DOHH2 (cell line): ENCODE results near the gene CERS6.

Experiments used
- H3F3A ChIP-seq: fragments of 200-600 bp; sonication (generic), shearing (Covaris generic); 2 replicates; pipeline ENCODE4 v1.6.0; 2016; ENCODE audit warnings: antibody characterized with exemption, mild to moderate bottlenecking; ENCODE audit not compliant: control insufficient read depth, insufficient read depth
- H3K27ac ChIP-seq: fragments of 200-600 bp; sonication (generic); 2 replicates; pipeline ENCODE4 v1.5.1; 2014; ENCODE audit warnings: low read depth, mild to moderate bottlenecking, low read length, moderate library complexity
- H3K27me3 ChIP-seq: fragments of 200-600 bp; sonication (generic); 2 replicates; pipeline ENCODE4 v1.6.1; 2014; ENCODE audit warnings: mild to moderate bottlenecking, low read length, mixed read lengths; ENCODE audit not compliant: control insufficient read depth
- H3K36me3 ChIP-seq: fragments of 200-600 bp; sonication (generic); 2 replicates; pipeline ENCODE4 v1.6.1; 2014; ENCODE audit warnings: mild to moderate bottlenecking, low read length, moderate library complexity, mixed read lengths; ENCODE audit not compliant: control insufficient read depth
- H3K4me1 ChIP-seq: fragments of 200-600 bp; sonication (generic); 2 replicates; pipeline ENCODE4 v1.6.1; 2014; ENCODE audit warnings: mild to moderate bottlenecking, low read length, mixed read lengths; ENCODE audit not compliant: control insufficient read depth
- H3K4me2 ChIP-seq: fragments of 200-600 bp; sonication (generic); 2 replicates; pipeline ENCODE4 v1.6.0; 2014; ENCODE audit warnings: mild to moderate bottlenecking, low read length, moderate library complexity
- H3K4me3 ChIP-seq: fragments of 200-600 bp; sonication (generic); 2 replicates; pipeline ENCODE4 v1.5.1; 2014; ENCODE audit warnings: mild to moderate bottlenecking, low read length, mixed read lengths
- H3K79me2 ChIP-seq: fragments of 200-600 bp; sonication (generic); 2 replicates; pipeline ENCODE4 v1.6.1; 2014; ENCODE audit warnings: mild to moderate bottlenecking, low read length, mixed read lengths; ENCODE audit not compliant: control insufficient read depth
- H3K9me2 ChIP-seq: fragments of 200-600 bp; sonication (generic); replicated peaks from 2 replicates; pipeline ENCODE4 v1.6.1; 2014; ENCODE audit warnings: mild to moderate bottlenecking, low read length, mixed read lengths; ENCODE audit not compliant: control insufficient read depth
- H3K9me3 ChIP-seq: fragments of 200-600 bp; sonication (generic); 2 replicates; pipeline ENCODE4 v1.6.1; 2014; ENCODE audit warnings: antibody characterized with exemption, low read length, mixed read lengths; ENCODE audit not compliant: control insufficient read depth, insufficient read depth
- H4K20me1 ChIP-seq: fragments of 200-600 bp; sonication (generic); 2 replicates; pipeline ENCODE4 v1.6.0; 2014; ENCODE audit warnings: low read depth, mild to moderate bottlenecking, antibody characterized with exemption, low read length, moderate library complexity; ENCODE audit not compliant: control insufficient read depth, insufficient read depth
- EZH2phosphoT487 ChIP-seq: fragments of 200-600 bp; sonication (generic); IDR thresholded peaks from 2 replicates; pipeline ENCODE4 v1.6.1; 2017; ENCODE audit warnings: borderline replicate concordance, mild to moderate bottlenecking, antibody characterized with exemption, low read length, moderate library complexity, mixed read lengths
- TF ChIP-seq, protein P1 (sequence below): fragments of 200-600 bp; sonication (generic); IDR thresholded peaks from one replicate; pipeline ENCODE4 v1.5.1; 2014; ENCODE audit warnings: antibody characterized with exemption, mild to moderate bottlenecking, low read depth, low read length; ENCODE audit not compliant: poor library complexity, severe bottlenecking

The CERS6 gene

DNA sequence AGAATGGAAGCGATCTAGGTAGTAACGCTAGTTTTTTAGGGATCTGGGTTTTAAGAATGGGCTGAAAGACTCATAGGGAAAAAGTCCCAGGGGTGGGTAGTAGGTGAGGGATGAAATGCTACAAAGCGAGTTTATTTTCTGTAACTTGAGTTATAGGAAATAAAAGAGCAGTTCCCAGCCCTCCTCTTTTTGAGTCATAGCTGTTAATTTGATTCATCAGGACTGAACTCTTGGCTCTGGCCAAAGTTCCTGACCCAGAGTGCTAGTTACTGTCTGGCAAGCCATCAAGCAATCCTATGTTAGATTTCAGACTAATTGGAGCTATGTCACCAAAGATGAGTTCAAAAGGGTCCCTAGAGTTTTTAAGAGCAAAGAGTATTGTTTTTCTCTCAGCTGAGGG is 328.9 kb downstream of the CERS6 start:
- Histone ChIP-seq H4K20me1 (no peaks in the 10 kb centered on the region), H3K4me3 (no peak overlapping the region), H3K9me2 (no peaks in the 10 kb centered on the region), H3K27ac (no peak overlapping the region), H3K79me2 (no peaks in the 10 kb centered on the region), H3K36me3 (no peaks in the 10 kb centered on the region), H3K4me2 (no peak overlapping the region), H3K27me3 (no peaks in the 10 kb centered on the region), H3K9me3 (no peaks in the 10 kb centered on the region), H3F3A (no peaks in the 10 kb centered on the region), H3K4me1 (no peaks in the 10 kb centered on the region)
- TF ChIP-seq, protein P1, sequence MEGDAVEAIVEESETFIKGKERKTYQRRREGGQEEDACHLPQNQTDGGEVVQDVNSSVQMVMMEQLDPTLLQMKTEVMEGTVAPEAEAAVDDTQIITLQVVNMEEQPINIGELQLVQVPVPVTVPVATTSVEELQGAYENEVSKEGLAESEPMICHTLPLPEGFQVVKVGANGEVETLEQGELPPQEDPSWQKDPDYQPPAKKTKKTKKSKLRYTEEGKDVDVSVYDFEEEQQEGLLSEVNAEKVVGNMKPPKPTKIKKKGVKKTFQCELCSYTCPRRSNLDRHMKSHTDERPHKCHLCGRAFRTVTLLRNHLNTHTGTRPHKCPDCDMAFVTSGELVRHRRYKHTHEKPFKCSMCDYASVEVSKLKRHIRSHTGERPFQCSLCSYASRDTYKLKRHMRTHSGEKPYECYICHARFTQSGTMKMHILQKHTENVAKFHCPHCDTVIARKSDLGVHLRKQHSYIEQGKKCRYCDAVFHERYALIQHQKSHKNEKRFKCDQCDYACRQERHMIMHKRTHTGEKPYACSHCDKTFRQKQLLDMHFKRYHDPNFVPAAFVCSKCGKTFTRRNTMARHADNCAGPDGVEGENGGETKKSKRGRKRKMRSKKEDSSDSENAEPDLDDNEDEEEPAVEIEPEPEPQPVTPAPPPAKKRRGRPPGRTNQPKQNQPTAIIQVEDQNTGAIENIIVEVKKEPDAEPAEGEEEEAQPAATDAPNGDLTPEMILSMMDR: no peak
- no peak for TF ChIP-seq EZH2phosphoT487

DNA sequence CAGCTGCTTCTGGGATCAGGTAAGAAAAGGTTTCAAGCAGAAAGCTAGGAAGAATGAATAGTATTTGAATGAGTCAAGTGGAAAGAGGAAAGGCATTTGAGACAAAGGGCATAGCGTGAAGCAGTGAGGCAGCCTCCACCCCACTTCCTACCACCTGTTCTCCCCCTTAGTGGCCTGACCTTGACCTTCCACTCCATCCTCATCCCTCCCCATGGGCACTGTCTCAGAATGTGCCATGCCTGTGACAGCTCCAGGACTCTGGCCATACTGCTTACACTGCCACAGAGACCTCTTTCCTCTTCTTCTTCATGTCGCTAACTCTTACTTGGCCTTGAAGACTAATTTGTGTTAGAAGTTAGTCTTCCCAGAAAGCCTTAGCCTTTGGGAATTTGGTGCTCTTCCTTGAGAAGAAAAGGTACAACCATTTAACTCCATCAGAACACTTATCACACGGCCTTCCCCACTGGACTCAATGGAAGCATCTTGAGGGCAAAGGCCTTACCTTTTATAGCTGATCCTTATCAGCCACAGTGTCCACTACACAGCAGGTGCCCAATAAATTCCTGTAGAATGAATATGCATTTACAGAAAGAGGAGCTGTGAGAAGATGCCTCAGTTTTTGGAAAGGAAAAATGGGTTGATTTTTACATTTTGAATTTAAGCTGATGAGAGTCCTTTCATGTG is 331.2 kb downstream of the CERS6 start:
- H3F3A ChIP-seq: no peaks in the 10 kb centered on the region
- no peak overlapping the region for H3K27ac ChIP-seq
- H3K4me3 ChIP-seq: no peak overlapping the region
- H3K79me2 ChIP-seq: no peaks in the 10 kb centered on the region
- H3K4me1 ChIP-seq: no peaks in the 10 kb centered on the region
- H3K27me3 ChIP-seq: no peaks in the 10 kb centered on the region
- H3K36me3 ChIP-seq: no peaks in the 10 kb centered on the region
- TF ChIP-seq, protein P1: no peak
- TF ChIP-seq EZH2phosphoT487: no peak
- H3K4me2 ChIP-seq: no peak overlapping the region
- H3K9me2 ChIP-seq: no peaks in the 10 kb centered on the region
- H4K20me1 ChIP-seq: no peaks in the 10 kb centered on the region
- H3K9me3 ChIP-seq: no peaks in the 10 kb centered on the region

DNA sequence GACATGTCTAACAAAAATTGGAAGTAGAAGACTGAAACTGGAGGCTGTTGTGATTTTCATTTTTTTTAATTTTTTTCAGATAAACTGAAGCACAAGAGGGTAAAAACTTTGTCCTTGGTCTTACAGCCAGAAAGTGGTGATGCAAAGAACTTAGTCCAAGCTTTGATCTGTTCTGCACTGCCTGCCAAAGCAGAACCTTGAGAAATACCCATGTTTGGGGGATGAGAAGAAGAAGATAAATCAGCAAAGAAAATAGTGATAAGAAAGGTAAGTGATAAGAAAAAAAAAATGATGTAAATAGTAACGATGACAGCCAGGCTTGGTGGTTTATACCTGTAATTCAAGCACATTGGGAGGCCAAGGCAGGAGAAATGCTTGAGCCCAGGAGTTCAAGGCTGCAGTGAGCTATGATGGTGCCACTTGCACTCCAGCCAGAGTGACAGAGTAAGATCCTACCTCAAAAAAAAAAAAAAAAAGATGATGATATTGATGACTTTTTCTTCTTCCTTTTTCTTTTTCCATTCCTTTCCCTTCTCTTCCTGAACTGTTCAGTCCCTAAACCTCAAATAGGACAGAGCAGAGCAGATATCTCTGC is 331.8 kb downstream of the CERS6 start:
- TF ChIP-seq, protein P1: no peak
- no peak for TF ChIP-seq EZH2phosphoT487
- no peak overlapping the region for H3K4me3 ChIP-seq

More for the DNA sequence above, 331.8 kb downstream of the CERS6 start:
- H3K79me2 ChIP-seq: no peaks in the 10 kb centered on the region
- H3K27ac ChIP-seq: no peak overlapping the region
- no peaks in the 10 kb centered on the region for H3K36me3 ChIP-seq
- no peaks in the 10 kb centered on the region for H4K20me1 ChIP-seq
- no peak overlapping the region for H3K4me2 ChIP-seq
- H3K9me2 ChIP-seq: no peaks in the 10 kb centered on the region
- no peaks in the 10 kb centered on the region for H3K27me3 ChIP-seq
- no peaks in the 10 kb centered on the region for H3K9me3 ChIP-seq
- no peaks in the 10 kb centered on the region for H3F3A ChIP-seq
- H3K4me1 ChIP-seq: no peaks in the 10 kb centered on the region
